Cerebellar nuclear complex (tissue), 1 donor: Measurements from ENCODE around the gene CETP.
"Not testable (repeated sequence)": the region's sequence is repeated elsewhere in the genome, so short reads cannot be mapped to it uniquely, and the experiment has no call there.

Experiments used
- DNase-seq, 2 experiments: peaks; one replicate each; lab custom pipeline; 2025; lab: John Stamatoyannopoulos, UW

The CETP gene

GRCh38 chr16:56956076-56956475, 5.7 kb upstream of the CETP start:
- DNase-seq = no peak

DNA sequence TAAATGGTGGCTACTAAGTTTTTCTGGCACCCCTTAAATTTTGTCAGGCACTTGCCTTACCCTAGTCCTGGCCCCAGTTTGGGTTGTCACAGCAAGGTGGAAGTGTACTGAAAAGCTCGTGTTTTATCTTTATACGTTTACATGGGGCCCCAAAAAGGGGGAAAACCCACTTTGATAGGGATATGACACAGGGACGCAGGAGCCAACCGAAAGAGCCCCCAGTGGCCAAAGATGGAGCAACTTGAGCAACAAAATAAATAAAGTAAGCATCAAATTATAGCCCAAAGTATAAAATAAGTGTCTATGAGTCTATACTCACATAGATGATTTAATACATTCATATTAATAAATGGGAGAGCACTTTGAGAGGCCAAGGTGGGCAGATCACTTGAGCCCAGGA, 5.0 kb upstream of the CETP start:
- no peak for DNase-seq

DNA sequence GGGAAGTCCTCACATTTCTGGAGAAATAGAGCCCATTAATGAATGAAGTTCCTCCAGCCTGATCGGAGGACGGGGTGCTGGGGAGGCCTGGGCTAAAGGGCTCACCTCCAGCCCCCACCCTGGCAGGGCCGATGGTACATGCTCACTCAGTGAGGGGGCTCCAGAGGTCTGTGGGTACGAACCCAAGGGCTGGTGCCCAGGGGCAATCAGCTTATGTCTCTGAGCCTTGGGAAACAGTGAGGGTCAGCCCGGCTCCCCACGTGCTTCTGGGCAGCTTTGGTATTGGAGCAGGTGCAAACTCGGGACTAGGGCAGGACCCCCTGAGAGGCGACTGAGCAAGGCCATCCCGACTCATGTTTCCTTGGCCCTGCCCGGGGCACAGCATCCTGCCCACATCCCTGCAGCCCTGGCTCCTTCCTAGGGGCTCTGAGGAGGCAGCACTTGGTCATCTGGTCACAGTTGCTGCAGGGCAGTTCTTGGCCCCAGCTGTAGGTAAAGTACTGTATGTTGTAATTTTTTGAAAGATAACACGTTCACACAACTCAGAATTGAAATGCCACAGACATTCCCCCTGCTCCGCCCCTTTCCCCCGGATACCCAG, 969 bp upstream of the CETP start:
- DNase-seq = no peak

DNA sequence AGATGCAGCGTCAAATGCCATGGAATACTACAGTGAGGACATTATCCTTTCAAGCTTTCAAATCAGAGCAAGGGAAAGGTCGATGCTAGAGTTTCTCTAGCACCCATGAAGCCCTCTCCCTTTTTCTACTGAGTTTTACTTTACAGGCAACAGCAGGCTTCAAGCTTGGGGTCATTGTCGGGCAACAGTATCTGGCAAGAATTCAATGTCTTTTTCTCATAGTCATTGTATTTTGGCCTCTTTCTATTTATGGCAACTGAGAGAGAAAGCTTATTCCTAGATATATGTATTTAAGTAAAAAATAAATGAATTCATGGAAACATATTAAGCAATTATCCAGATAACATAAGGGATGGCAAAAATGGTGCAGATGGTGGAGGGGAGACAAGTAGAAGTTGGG, 364 bp upstream of the CETP start:
- DNase-seq = no peak

- no peak for DNase-seq
Measured at GRCh38 chr16:56964243-56965148, 2.7 kb downstream of the CETP start.

- DNase-seq = no peak
Measured at GRCh38 chr16:56965149-56966092, 3.7 kb downstream of the CETP start.

DNA sequence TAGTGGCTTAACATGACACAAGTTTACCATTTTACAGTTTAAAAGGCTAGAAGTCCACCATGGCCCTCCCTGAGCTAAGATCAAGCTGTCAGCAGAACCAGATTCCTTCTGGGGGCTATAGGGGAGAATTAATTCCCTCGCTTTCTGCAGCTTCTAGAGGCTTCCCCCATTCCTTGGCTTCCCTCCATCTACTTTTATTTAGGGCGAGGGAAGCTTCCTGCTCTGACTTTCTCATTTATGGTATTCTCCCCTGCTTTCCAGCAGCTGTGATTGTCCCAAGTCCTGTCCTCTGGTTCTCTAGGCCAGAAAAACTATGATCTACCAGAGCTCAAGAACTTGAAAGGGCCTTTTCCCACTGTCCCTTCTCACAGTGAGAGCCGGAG, 4.3 kb downstream of the CETP start:
- no peak for DNase-seq

DNA sequence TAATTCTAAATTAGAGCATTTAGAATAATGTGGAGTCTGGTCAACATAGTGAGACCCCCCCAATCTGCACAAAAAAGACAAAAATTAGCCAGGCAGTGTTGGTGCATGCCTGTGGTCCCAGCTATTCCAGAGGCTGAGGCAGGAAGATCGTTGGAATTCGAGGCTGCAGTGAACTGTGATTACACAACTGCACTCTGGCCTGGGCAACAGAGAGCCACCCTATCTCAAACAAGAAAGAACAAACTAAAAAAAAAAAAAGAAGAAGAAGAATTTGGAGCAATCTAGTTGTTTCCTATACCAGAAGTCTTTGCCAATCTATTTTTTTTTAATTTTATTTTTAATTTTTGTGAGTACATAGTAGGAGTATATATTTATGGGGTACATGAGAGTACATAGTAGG, 6.0 kb downstream of the CETP start:
- no peak for DNase-seq

DNA sequence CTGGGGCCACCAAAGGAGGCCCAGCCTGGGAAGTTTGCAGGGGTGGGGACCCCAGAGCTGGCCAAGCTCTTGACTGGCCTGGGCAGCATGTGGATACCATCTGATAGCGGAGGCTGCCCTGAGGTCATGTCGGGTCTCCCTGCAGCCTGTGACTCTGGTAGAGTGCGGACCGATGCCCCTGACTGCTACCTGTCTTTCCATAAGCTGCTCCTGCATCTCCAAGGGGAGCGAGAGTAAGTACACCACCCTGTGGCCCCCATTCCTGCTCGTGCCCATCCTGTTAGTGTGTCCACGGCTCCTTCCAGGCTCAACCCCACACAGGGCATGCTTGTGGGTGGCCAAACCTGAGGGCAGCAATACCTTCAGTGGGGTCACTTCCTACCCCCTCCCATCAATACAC, 8.0 kb downstream of the CETP start:
- DNase-seq = no peak

DNA sequence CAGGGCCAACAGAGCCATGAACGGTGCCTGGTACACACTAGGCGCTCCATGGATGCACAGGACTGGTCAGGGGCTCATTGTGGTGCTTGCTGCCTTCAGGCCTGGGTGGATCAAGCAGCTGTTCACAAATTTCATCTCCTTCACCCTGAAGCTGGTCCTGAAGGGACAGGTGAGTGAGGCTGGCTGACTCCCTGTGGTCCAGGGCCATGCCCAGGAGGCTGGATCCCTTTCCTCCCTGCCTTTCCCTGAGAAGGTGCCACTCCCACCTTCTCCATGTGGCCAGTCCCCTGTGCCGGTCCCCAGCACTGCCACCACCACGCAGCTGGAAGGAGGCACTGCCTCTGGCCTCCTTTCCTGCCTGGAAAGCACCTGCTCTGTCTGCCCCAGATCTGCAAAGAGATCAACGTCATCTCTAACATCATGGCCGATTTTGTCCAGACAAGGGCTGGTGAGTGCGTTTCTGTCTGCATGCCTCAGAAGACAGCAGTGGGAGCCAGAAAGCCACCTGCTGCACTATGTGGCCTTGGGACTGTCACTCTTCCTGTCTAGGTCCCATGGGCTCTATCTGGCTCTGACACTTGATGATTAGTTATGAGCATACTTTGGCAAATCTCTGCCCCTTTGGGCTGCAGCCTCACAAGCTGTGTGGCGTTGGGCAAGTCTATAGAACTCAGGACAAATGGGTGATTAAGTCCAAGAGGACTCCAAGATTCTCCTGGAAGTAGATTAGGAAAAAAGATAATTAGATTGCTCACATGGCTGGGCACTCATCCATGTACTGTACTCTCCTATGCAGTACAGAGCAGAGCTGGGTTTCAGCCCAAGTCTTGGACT, 9.4 kb downstream of the CETP start:
- no peak for DNase-seq

- no peak for DNase-seq
Measured at GRCh38 chr16:56971768-56972043, 10.0 kb downstream of the CETP start.

DNA sequence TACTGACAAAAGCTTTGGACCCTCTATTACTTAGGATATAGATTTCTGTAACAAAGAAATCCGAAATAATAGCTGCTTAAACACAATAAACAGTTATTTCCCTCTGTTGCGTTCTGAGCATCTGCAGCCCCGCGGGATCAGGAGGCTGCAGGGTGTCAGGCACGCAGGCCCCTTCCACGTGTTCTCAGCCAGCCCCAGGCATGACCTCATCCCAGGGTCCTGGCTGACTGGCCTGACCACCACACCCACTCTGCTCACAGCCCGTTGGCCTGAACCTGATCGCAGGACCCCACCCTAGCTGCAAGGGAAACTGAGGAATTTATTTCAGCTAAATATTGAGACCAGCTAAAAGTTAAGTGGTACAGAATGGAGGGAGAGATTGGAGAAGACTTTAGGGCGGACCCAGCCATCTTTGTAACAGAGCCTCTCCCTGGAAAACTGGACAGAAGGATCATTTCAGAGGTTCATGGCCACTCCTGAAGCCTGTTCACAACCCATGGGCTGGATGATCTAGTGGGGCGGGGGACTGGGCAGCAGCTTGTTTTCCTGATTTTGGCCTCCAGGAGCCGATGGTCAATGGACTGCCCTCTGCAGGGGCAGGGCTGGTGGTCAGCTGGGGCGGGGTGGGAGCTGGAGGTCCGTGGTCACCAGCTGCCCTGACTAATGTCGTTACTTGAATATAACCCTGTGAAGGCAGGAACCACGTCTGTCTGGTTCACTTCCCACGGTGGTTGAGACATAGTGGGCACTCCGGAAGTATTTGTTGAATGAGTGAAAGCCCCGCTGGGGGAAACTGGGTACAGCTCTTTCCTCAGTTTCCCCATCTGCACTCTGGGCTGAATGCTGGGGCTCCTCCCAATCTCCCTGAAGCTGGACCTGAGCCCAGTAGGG, 10.9 kb downstream of the CETP start:
- DNase-seq = no peak

DNA sequence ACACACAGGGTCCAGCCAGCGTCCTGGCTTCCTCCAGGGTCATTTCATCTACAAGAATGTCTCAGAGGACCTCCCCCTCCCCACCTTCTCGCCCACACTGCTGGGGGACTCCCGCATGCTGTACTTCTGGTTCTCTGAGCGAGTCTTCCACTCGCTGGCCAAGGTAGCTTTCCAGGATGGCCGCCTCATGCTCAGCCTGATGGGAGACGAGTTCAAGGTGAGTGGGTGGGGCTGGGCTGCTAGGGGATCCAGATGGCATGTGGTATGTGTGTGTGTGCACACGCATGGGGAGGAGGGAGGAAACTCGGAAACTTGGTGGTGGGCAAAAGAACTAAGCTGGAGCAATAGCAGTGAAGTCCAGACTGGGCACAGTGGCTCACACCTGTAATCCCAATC, 11.5 kb downstream of the CETP start:
- no peak for DNase-seq

- not testable (repeated sequence) for DNase-seq
Measured at GRCh38 chr16:56973899-56974298, 12.1 kb downstream of the CETP start.

GRCh38 chr16:56974549-56975300, 13.0 kb downstream of the CETP start:
- no peak for DNase-seq

DNA sequence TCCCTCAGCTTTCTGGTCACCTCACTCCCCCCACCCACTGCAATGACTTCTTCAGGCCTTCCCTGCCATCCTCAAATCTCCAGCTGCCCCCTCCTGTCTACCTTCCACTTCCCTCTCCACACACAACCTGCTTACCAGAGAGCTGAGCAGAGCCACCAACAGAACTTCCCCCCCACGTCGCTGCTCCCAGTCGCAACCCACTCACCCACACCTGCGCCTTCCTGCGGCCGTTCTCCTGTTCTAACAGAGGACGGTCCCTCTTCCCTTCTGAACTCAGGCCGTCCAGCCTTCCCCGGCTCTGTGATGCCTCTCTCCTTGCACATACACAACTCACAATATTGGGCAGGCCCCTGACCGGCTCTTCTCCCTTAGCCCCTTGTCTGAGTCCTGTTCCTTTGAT, 14.0 kb downstream of the CETP start:
- no peak for DNase-seq

- no peak for DNase-seq
Measured at GRCh38 chr16:56977216-56977615, 15.5 kb downstream of the CETP start.

DNA sequence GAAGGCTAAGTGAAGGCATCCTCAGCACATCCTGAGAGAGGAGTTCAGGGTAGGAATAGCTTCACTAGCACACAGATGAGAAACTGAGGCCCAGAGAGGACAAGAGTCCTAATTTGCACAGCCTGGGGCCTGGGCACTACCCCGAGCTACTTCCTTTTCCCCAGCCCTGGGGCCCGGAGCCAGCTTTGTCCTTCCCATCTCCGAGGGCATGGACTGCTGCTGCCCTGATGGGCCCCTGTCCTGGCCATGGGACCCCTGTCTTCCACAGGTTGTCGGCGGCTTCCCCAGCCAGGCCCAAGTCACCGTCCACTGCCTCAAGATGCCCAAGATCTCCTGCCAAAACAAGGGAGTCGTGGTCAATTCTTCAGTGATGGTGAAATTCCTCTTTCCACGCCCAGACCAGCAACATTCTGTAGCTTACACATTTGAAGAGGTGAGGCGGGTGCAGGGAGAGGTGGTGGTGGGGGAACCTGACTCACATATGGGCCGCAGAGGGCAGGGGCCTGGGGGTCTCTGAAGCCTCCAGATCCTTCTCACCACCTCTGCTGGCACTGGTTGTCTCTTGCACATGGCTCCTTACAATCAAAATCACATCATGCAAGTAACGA, 16.2 kb downstream of the CETP start:
- DNase-seq = no peak

- DNase-seq = no peak
Measured at GRCh38 chr16:56980201-56980535, 18.4 kb downstream of the CETP start.
